Measurements from ENCODE around the gene ERCC3.

DNA sequence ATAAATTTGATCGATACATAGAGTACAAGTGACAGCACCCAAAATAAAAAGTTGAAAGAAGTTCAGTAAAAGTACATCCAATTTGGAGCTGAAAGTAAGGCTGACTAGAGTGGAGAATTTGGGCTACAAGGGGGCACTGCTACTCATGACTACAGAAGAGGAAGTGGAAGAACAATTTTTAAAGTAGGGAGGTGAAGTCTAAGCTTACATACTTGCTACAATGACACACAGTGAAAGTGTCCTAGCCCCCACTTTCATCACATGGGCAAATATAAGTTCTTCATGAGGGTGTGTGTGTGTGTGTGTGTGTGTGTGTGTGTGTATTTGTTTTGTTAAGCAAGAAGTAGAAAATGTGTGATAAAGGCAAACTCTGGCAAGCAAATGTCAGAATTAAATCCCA is 48.2 kb upstream of the ERCC3 start:
- TF ChIP-seq, protein P1, sequence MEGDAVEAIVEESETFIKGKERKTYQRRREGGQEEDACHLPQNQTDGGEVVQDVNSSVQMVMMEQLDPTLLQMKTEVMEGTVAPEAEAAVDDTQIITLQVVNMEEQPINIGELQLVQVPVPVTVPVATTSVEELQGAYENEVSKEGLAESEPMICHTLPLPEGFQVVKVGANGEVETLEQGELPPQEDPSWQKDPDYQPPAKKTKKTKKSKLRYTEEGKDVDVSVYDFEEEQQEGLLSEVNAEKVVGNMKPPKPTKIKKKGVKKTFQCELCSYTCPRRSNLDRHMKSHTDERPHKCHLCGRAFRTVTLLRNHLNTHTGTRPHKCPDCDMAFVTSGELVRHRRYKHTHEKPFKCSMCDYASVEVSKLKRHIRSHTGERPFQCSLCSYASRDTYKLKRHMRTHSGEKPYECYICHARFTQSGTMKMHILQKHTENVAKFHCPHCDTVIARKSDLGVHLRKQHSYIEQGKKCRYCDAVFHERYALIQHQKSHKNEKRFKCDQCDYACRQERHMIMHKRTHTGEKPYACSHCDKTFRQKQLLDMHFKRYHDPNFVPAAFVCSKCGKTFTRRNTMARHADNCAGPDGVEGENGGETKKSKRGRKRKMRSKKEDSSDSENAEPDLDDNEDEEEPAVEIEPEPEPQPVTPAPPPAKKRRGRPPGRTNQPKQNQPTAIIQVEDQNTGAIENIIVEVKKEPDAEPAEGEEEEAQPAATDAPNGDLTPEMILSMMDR (IDR thresholded peaks at IDR 0.05) = no peak
- TF ChIP-seq POLR2AphosphoS5 (IDR thresholded peaks at IDR 0.05) = no peak
